ENCODE measurements around the gene LAMP2. TPM values are rescaled to one million over a fixed set of nuclear protein-coding genes. Genes with fewer than 3 reads are reported as not detected.

Gene LAMP2
- total and polyA plus RNA-seq, 2 of the 8 experiments (the other 6 are each of a cell fraction or from before 2014, with no cell fraction given) = 21.2 to 29.9 TPM

DNA sequence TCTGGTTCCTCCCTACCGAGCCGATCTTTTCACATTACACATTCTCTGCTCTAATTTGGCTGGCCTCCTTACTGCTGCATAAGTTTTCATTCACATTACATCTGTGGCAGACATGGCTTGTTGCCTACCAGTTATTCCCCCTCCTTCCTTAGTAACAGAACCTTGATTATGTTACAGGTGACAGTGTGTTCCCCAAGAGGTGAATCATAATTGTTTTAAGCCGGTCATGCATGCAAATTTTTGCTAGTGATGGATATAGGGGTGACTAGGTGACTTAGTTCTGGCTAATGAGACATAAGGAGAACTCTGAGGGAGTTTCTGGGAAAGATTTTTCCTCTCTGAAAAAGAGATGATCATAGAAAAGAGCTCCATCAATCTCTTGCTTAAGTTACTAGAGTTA, 8.4 kb upstream of the LAMP2 start:
- no peak overlapping the region; the same call in 1 of the 2 replicates for H2AFZ ChIP-seq (ENCODE audit: low read length)
- no peak overlapping the region for H2AK5ac ChIP-seq (ENCODE audit: low read depth, low read length)
- ChIA-PET POLR2A (ENCODE audit: partially characterized antibody) (no interaction called here), CTCF (ENCODE audit: partially characterized antibody) (interaction anchor here (0.7 to 0.9 kb wide), 2 partner anchors 12 to 165 kb away, joined by 3 read pairs; no protein-coding TSS in a partner anchor)
- H3K4ac ChIP-seq (replicated peaks; ENCODE audit: insufficient read length, low read depth, low read length) = no peak overlapping the region
- FAIRE-seq (no peak), DNase-seq (ENCODE audit: low read depth in 1 of 2, low spot score in 2 of 2) (no peak)
- H4K91ac ChIP-seq (replicated peaks; ENCODE audit: insufficient read length, low read length) = no peak overlapping the region
- no peaks in the 10 kb centered on the region for H3K79me1 ChIP-seq (ENCODE audit: low read depth, low read length)
- H3K14ac ChIP-seq (ENCODE audit: insufficient read length) = no peak overlapping the region
- H3K27ac ChIP-seq (ENCODE audit: low read depth, low read length) = no peak overlapping the region
- H3K27me3 ChIP-seq (replicated peaks in 1 of 4; ENCODE audit: control insufficient read depth in 3 of 4, extremely low read depth in 1 of 4, insufficient read depth in 3 of 4, low read length in 3 of 4) = no peaks in the 10 kb centered on the region
- no peak overlapping the region for H3K18ac ChIP-seq (ENCODE audit: extremely low read depth, low read length)
- H3K79me2 ChIP-seq (ENCODE audit: control insufficient read depth in 1 of 2, insufficient read depth in 2 of 2, low read length in 2 of 2) = no peaks in the 10 kb centered on the region
- no peaks in the 10 kb centered on the region for H3K9me3 ChIP-seq (ENCODE audit: insufficient read depth in 2 of 2, low read depth in 1 of 2, low read length in 1 of 2)
- 88% methylated on average over 3 of the region's 3 CpGs; no CpG with 5 or more reads in 1 of the 2 experiments for WGBS, 2 experiments (ENCODE audit: extremely low coverage in 1 of 2, insufficient coverage in 1 of 2, insufficient read length in 1 of 2, insufficient replicate concordance in 2 of 2, low coverage in 1 of 2, low lambda C conversion rate in 2 of 2, missing lambda C conversion rate in 1 of 2)
- no peaks in the 10 kb centered on the region; the same call in 1 of the 2 replicates for H3K23me2 ChIP-seq (ENCODE audit: low read depth, low read length)
- TF ChIP-seq FOSL1 (IDR thresholded peaks at IDR 0.05; ENCODE audit: insufficient read depth, low read depth, low read length) (no peak), BACH1 (IDR thresholded peaks at IDR 0.05; ENCODE audit: low read length) (no peak), POLR2AphosphoS5 (IDR thresholded peaks at IDR 0.05; ENCODE audit: low read depth, low read length) (no peak), POU5F1 (IDR thresholded peaks at IDR 0.05; ENCODE audit: low read depth, low read length) (no peak), GTF2F1 (IDR thresholded peaks at IDR 0.05; ENCODE audit: borderline replicate concordance, low read depth, low read length) (no peak)
- H2BK120ac ChIP-seq (replicated peaks; ENCODE audit: low read depth, low read length) = no peak overlapping the region
- H4K8ac ChIP-seq (ENCODE audit: extremely low read depth, insufficient read depth, low read length) = no peak overlapping the region
- H2BK15ac ChIP-seq (ENCODE audit: low read length) = no peak overlapping the region
- no peak overlapping the region for H3K23ac ChIP-seq (ENCODE audit: insufficient read length)
- H3K56ac ChIP-seq (replicated peaks; ENCODE audit: insufficient read length, low read depth, low read length) = no peak overlapping the region
- no peaks in the 10 kb centered on the region for H4K20me1 ChIP-seq (replicated peaks in 1 of 2; ENCODE audit: control insufficient read depth in 1 of 2, insufficient read depth in 2 of 2, low read length in 2 of 2)
- no peak overlapping the region for H2BK12ac ChIP-seq (ENCODE audit: low read depth, low read length)
- H4K5ac ChIP-seq (ENCODE audit: insufficient read length, low read depth, low read length) = no peak overlapping the region
- H3K9ac ChIP-seq (replicated peaks in 1 of 4; ENCODE audit: extremely low read depth in 1 of 4, low read depth in 3 of 4, low read length in 3 of 4) = no peak overlapping the region
- H3K4me2 ChIP-seq (ENCODE audit: insufficient read depth in 1 of 2, low read depth in 2 of 2, low read length in 2 of 2) = no peak overlapping the region
- no peaks in the 10 kb centered on the region for H3K4me1 ChIP-seq (replicated peaks in 1 of 4; ENCODE audit: control insufficient read depth in 3 of 4, insufficient read depth in 4 of 4, low read length in 3 of 4)
- no peaks in the 10 kb centered on the region for H3K36me3 ChIP-seq (ENCODE audit: control insufficient read depth in 2 of 4, insufficient read depth in 4 of 4, low read length in 3 of 4)
- H2BK20ac ChIP-seq (ENCODE audit: low read length) = no peak overlapping the region
- no peak overlapping the region for H2BK5ac ChIP-seq (ENCODE audit: low read depth, low read length)
- no peak overlapping the region for H3K4me3 ChIP-seq (ENCODE audit: extremely low read depth in 1 of 4, insufficient read depth in 2 of 4, low read depth in 3 of 4, low read length in 4 of 4)
